Cardiac fibroblast (primary cell): ENCODE measurements around the gene OR51D1.

Experiments
- DNase-seq, 2 donors: peaks; one replicate each; pipeline versions ENCODE4 v3.0.0 to v3.0.0-alpha.2; 2010; ENCODE audit warnings: low read depth in 2 of 2
- H3K4me3 ChIP-seq, 2 donors: replicated peaks in 1 of 2; 1 replicate in 1 of 2; 2 replicates in 1 of 2; pipeline ENCODE4 v1.5.1; 2011; ENCODE audit warnings: low read depth in 2 of 2, low read length in 2 of 2, mild to moderate bottlenecking in 2 of 2, moderate library complexity in 1 of 2
- TF ChIP-seq, protein P1 (sequence below): IDR thresholded peaks from one replicate; pipeline ENCODE4 v1.5.1; 2011; ENCODE audit warnings: low read depth, mild to moderate bottlenecking, low read length, inconsistent platforms

The OR51D1 gene, protein sequence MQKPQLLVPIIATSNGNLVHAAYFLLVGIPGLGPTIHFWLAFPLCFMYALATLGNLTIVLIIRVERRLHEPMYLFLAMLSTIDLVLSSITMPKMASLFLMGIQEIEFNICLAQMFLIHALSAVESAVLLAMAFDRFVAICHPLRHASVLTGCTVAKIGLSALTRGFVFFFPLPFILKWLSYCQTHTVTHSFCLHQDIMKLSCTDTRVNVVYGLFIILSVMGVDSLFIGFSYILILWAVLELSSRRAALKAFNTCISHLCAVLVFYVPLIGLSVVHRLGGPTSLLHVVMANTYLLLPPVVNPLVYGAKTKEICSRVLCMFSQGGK

DNA sequence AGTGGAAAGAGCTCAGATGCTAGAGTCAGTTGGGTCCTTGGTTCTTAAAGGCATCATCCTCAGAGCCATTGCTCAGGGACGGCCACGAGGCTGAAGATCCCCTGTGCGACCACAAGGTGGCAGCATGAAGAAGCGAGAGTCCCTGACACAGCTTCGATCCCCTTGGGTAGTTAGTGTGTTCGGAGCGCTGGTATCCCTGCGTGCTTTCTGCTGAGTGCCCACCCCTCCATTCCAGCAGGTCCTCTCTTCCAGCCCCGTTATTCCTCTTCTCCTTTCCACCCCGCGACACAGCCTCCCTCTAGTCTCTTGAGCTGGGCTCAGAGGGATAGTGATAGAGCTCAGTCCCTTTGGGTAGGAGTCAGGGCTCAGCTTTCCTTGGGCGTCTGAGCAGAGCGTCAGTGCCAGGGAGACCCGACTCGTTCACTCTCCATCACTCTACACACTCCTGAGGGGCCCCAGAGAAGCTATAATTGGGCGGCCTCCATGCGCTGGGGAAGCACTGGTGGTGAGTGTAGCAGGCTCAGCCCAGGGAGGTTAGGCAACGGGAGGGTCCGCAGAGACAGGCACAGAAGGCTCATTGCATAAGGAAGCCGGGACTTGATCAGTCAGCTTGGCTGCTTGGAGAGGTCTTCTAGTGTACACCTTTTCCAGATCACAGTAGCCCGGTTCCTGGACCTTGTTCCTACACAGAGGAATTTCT lies at the start of gene OR51D1:
Gene OR51D1, plus strand, starts transcription at position 516 of the 700 bp plus-strand sequence. CDS start 2,314 bp downstream, outside the sequence.
- no peak within 1 kb of the TSS for H3K4me3 ChIP-seq
- TF ChIP-seq, protein P1, sequence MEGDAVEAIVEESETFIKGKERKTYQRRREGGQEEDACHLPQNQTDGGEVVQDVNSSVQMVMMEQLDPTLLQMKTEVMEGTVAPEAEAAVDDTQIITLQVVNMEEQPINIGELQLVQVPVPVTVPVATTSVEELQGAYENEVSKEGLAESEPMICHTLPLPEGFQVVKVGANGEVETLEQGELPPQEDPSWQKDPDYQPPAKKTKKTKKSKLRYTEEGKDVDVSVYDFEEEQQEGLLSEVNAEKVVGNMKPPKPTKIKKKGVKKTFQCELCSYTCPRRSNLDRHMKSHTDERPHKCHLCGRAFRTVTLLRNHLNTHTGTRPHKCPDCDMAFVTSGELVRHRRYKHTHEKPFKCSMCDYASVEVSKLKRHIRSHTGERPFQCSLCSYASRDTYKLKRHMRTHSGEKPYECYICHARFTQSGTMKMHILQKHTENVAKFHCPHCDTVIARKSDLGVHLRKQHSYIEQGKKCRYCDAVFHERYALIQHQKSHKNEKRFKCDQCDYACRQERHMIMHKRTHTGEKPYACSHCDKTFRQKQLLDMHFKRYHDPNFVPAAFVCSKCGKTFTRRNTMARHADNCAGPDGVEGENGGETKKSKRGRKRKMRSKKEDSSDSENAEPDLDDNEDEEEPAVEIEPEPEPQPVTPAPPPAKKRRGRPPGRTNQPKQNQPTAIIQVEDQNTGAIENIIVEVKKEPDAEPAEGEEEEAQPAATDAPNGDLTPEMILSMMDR, result peak; percentile 90
- peak; percentile 75 to 77 for DNase-seq

DNA sequence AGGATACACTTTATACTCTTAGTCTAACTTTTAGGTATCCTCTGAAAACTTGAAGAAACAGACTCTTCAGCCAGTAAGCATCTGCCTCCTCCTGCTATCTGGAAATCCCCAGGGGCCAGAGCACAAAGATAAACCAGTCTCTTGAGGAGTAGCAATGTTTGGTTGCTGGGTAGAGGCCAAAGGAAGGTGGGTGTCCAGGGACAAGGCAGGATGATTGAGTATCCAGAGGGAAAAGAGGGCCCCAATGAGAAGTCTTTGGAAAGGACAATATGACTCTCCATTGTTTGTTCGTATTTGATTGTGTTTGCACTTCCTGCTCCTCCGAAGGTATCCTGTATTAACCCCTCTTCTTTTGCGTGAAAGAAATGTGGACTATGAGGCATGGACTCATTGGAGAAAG lies 48.3 kb upstream of the OR51D1 start:
- TF ChIP-seq, protein P1, result no peak
- DNase-seq, result no peak
- H3K4me3 ChIP-seq, result no peak overlapping the region

DNA sequence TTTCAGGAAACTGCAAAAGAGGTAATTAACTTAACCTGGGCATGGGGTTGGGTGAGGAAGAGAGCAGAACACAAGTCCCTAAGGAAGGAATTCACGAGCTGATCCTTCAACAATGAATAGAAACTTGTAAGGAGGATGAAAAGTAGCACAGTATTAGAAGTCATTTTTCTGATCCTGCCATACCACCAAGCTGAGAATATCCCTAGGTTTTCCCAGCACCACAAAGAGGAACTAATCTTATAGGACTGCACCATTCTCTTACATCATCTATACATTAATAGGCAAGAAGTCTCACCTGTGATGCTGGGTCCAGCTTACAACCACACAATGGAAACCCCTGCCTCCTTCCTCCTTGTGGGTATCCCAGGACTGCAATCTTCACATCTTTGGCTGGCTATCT lies 43.5 kb upstream of the OR51D1 start, which contains the start of gene OR52I1:
Gene OR52I1, plus strand, starts transcription at position 301 of the 400 bp plus-strand sequence. Its CDS starts 0 bp downstream, at position 301.
- TF ChIP-seq, protein P1, result no peak
- DNase-seq, result no peak
- H3K4me3 ChIP-seq, result no peak within 1 kb of the TSS

DNA sequence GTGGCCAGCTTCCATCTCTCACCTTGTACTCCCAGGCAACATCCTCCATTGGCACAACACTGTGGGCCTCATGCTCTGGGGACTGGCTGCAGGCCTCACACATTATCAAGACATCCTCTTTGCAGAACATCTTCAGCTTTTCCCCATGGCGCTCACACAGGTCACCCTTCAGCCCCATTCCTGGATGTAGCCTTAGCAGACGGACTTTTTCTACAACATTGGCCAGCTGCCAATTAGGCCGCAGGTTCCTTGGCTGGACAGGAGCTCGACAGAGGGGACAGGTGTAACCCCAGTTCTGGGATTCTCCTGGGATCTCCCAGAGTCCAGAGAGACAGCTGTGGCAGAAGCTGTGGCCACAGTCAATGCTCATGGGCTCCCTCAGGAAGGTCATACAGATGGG lies 32.2 kb upstream of the OR51D1 start:
- DNase-seq, result no peak
- H3K4me3 ChIP-seq, result no peak overlapping the region
- TF ChIP-seq, protein P1, result no peak

DNA sequence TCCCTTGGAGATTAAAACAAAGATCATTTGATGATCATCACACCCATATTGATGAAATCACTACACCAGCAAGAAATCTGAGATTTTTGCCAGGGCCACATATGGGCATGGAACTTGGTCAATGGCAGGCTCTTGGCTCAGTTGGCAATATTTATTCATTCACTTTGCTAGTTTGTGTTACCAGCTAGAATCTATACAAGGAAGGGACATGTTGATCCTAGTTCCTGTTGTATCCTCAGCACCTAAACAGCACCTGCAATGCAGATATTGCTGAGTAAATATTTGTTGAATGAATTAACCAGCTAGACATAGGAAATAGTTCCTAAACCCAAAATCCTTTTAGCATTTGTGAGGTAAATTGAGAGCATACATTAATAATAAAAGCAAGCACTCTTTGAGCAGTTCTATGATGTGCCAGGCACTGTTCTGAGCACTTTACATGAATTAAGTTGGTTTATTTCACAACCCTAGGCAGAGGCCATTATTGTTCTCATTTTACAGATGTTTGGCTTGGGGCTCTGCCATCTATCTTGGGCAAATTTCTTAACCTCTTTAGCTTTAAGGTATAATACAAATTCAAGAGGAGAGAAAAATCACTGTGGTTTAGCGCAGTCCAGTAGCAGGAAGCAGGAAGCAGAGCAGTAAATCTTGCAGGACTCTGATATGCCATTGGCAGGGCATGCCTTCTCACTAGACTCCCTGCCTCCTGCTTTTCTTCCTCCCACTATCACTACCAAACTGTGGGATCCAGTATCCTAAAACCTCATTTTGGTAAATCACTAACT lies 30.9 kb upstream of the OR51D1 start:
- H3K4me3 ChIP-seq, result no peak overlapping the region
- TF ChIP-seq, protein P1, result no peak
- peak; percentile 42 to 51 for DNase-seq

DNA sequence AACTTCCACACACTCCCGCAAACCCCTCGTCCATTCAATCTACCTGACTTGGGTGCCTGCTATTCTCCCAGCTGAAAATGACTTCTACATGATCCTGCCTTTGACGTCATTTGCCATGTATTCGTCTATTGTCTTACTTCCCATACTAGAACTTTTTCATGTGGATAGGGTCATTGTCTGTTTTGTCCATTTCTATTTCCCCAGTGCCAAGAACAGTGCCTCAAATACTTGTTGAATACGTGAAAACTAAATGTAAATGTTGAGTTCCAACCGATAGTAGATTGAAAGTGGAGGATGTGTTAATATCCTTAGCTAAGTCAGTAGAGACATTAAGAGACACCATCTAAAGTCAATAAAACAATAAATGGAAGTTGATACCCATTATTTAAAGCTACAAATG lies 30.2 kb upstream of the OR51D1 start:
- DNase-seq, result peak; percentile 6 to 13
- TF ChIP-seq, protein P1, result no peak
- H3K4me3 ChIP-seq, result peak overlapping the region; percentile 71 to 73
